Measurements from ENCODE around the gene GAP43.

GAP43 gene

GRCh38 chr3:115627180-115628074, 4.1 kb downstream of the GAP43 start:
- no peak for TF ChIP-seq CTCF (IDR thresholded peaks at IDR 0.05; ENCODE audit: low read depth, low read length)
- H3K4me3 ChIP-seq (ENCODE audit: low read depth, low read length): no peak overlapping the region

DNA sequence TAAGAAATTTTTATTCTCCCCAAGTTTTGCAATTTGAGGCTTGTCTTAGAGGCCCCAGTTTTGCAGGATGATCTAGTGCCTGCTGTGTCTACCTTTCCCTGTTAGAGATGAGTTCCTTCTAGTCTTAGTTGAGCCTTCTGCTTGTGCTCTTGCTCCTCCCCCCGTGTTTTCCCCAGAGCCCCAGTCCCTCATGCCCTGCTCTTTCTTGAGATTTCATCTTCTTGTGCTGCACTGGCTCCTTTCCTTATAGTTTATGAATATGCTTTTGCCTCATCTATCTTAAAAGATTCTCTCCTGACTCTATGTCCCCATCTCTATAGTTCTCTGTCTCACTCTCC, 4.7 kb downstream of the GAP43 start:
- TF ChIP-seq CTCF (IDR thresholded peaks at IDR 0.05; ENCODE audit: low read depth, low read length): no peak
- no peak overlapping the region for H3K4me3 ChIP-seq (ENCODE audit: low read depth, low read length)

GRCh38 chr3:115630850-115631249, 7.5 kb downstream of the GAP43 start:
- no peak overlapping the region for H3K4me3 ChIP-seq (ENCODE audit: low read depth, low read length)
- no peak for TF ChIP-seq CTCF (IDR thresholded peaks at IDR 0.05; ENCODE audit: low read depth, low read length)

DNA sequence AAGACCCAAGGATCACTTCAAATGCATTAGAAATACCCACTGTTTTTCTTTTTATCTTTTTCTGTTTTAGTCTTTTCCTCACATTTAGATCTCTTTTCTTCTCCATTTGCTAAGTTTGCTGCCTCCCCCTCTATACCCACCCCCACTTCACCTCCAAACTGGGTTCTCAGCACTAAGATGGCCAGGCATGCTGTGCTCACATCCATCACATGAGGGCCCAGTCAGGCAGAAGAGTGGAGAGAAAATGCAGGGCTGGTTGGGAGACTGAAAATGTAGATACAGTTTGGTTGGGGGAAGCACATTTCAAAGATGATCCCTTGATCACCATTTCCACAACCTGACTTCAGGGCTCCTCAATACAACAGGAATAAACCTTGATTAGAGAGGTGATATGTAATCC, 8.7 kb downstream of the GAP43 start:
- TF ChIP-seq CTCF (IDR thresholded peaks at IDR 0.05; ENCODE audit: low read depth, low read length): no peak
- no peak overlapping the region for H3K4me3 ChIP-seq (ENCODE audit: low read depth, low read length)

DNA sequence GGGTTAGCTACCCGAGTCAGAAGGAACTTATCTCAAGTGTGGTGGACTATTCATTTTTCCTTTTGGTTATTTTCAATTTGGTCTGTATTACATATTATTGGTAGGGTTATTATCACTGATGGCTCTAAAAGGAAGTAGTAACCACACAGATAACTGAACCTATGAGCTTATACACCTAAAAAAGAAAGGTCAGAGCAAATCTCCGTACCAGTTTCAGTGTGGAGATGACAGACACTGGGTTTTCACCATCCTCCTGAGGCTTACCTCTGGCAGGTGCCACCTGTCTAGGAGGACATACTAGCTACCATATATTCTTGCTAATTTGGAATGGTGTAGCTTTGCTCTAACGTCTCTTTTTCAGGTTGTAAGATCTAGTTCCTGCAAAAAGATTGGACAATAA, 10.2 kb downstream of the GAP43 start:
- TF ChIP-seq CTCF (IDR thresholded peaks at IDR 0.05; ENCODE audit: low read depth, low read length): no peak
- no peak overlapping the region for H3K4me3 ChIP-seq (ENCODE audit: low read depth, low read length)

DNA sequence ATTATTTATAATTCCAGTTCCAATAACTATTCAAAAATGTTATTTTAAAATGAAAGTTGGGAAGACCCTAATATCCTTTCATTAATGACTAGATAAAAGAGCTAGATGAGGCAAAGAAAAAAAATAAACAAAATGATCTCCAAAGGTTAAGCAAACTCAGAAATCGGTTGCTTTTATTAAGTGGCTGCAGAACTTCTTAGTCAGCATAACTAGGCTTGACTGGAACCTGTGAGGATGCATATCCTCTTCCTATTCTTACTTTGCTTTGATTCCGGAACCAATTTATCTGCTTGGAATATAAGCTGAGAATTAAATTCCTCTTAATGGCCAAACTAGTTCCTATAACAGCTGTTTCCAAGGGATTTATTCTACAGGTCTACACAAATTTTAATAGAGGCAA, 10.7 kb downstream of the GAP43 start:
- TF ChIP-seq CTCF (IDR thresholded peaks at IDR 0.05; ENCODE audit: low read depth, low read length): no peak
- H3K4me3 ChIP-seq (ENCODE audit: low read depth, low read length): no peak overlapping the region

- H3K4me3 ChIP-seq (ENCODE audit: low read depth, low read length): no peak overlapping the region
- TF ChIP-seq CTCF (IDR thresholded peaks at IDR 0.05; ENCODE audit: low read depth, low read length): no peak
Observed at GRCh38 chr3:115635406-115635805, 12.1 kb downstream of the GAP43 start.
